Breast epithelium (tissue), 3 donors: Measurements from ENCODE around the gene PPP1R7.

Experiments
- POLR2A ChIP-seq: fragments of 450-650 bp; IDR thresholded peaks from one replicate; pipeline ENCODE4 v1.6.1; 2016; ENCODE audit warnings: antibody characterized with exemption, mild to moderate bottlenecking, moderate library complexity
- POLR2AphosphoS5 ChIP-seq, 3 donors: sonication (generic); formaldehyde crosslinking; IDR thresholded peaks; one replicate each; pipeline ENCODE4 v1.6.1; 2017; ENCODE audit warnings: antibody characterized with exemption in 3 of 3
- TF ChIP-seq, protein P1 (sequence below), 3 donors: fragments of 450-650 bp; IDR thresholded peaks; one replicate each; pipeline ENCODE4 v1.5.1; 2016 to 2017; ENCODE audit warnings: antibody characterized with exemption in 3 of 3, mild to moderate bottlenecking in 3 of 3, moderate library complexity in 3 of 3

GRCh38 chr2:241120440-241120839 is 29.8 kb upstream of the PPP1R7 start:
- TF ChIP-seq, protein P1, sequence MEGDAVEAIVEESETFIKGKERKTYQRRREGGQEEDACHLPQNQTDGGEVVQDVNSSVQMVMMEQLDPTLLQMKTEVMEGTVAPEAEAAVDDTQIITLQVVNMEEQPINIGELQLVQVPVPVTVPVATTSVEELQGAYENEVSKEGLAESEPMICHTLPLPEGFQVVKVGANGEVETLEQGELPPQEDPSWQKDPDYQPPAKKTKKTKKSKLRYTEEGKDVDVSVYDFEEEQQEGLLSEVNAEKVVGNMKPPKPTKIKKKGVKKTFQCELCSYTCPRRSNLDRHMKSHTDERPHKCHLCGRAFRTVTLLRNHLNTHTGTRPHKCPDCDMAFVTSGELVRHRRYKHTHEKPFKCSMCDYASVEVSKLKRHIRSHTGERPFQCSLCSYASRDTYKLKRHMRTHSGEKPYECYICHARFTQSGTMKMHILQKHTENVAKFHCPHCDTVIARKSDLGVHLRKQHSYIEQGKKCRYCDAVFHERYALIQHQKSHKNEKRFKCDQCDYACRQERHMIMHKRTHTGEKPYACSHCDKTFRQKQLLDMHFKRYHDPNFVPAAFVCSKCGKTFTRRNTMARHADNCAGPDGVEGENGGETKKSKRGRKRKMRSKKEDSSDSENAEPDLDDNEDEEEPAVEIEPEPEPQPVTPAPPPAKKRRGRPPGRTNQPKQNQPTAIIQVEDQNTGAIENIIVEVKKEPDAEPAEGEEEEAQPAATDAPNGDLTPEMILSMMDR (IDR thresholded peaks at IDR 0.05): no peak
- TF ChIP-seq POLR2A: no peak
- no peak for TF ChIP-seq POLR2AphosphoS5 (IDR thresholded peaks at IDR 0.05)
